Naive B cell (primary cell): ENCODE data around the gene FMO5. TPM values are rescaled to one million over a fixed set of nuclear protein-coding genes. Genes with fewer than 3 reads are reported as not detected.
A peak's percentile ranks its signal among the peaks of the same experiment; 100 is the strongest.
"Not testable (repeated sequence)": the region's sequence is repeated elsewhere in the genome, so short reads cannot be mapped to it uniquely, and the experiment has no call there.

ENCODE experiments used
- ATAC-seq, 2 donors: fragments of 150-1000 bp; cut with Tn5 transposase; 2 replicates each; pipeline ENCODE4 v1.10.0; 2021; ENCODE audit warnings: low read depth in 2 of 2, mild to moderate bottlenecking in 2 of 2, moderate library complexity in 2 of 2
- DNase-seq: peaks from one replicate; pipeline ENCODE4 v3.0.0; 2022
- H3K27ac Mint-ChIP-seq, 6 donors: one replicate each; pipeline ENCODE4 v1.8.0; 2020 to 2022; ENCODE audit warnings: mild to moderate bottlenecking in 6 of 6, mixed read lengths in 6 of 6, moderate library complexity in 5 of 6, inconsistent platforms in 2 of 6
- H3K27me3 Mint-ChIP-seq, 3 donors: one replicate each; pipeline ENCODE4 v1.8.0; 2021 to 2022; ENCODE audit warnings: mixed read lengths in 3 of 3, mild to moderate bottlenecking in 1 of 3
- H3K36me3 Mint-ChIP-seq, 2 donors: one replicate each; pipeline ENCODE4 v1.8.0; 2020 to 2022; ENCODE audit warnings: mixed read lengths in 2 of 2, inconsistent platforms in 1 of 2, mild to moderate bottlenecking in 1 of 2
- H3K4me1 Mint-ChIP-seq, 3 donors: one replicate each; pipeline ENCODE4 v1.8.0; 2020 to 2022; ENCODE audit warnings: mixed read lengths in 3 of 3, inconsistent platforms in 1 of 3, mild to moderate bottlenecking in 1 of 3, moderate library complexity in 1 of 3
- H3K4me3 Mint-ChIP-seq, 8 donors: one replicate each; pipeline ENCODE4 v1.8.0; 2020 to 2022; ENCODE audit warnings: mild to moderate bottlenecking in 8 of 8, mixed read lengths in 8 of 8, moderate library complexity in 8 of 8, inconsistent platforms in 2 of 8
- H3K9me3 Mint-ChIP-seq, 7 donors: one replicate each; pipeline ENCODE4 v1.8.0; 2020 to 2022; ENCODE audit warnings: mixed read lengths in 7 of 7, mild to moderate bottlenecking in 5 of 7, inconsistent platforms in 2 of 7, moderate library complexity in 1 of 7
- polyA plus RNA-seq, 6 donors: library from polyadenylated mRNA; unstranded; fragments of 300-500 nt; fragmentation: Illumina TruSeq; gene quantifications; one replicate each; pipeline ENCODE4 v1.2.3, GENCODE V29; 2021; ENCODE audit warnings: low read depth in 6 of 6

The FMO5 gene
- polyA plus RNA-seq, 6 donors from 2014 or later = 6.5 to 17.5 (median 9.7) TPM

- Mint-ChIP-seq H3K4me1 (peaks cover 55 to 70% (median 67%) of the 10 kb centered on the region in 3 donors), H3K27ac (no peak overlapping the region), H3K9me3 (peaks cover 0 to 4% (median 0%) of the 10 kb centered on the region in 7 donors), H3K36me3 (no peaks in the 10 kb centered on the region), H3K27me3 (no peaks in the 10 kb centered on the region), H3K4me3 (peak overlapping the region in 1 of 8 donors; percentile 95)
- ATAC-seq = no peak
- no peak for DNase-seq
Observed at GRCh38 chr1:147246044-147246690, 21.0 kb upstream of the FMO5 start.

GRCh38 chr1:147245586-147246021 lies 20.5 kb upstream of the FMO5 start:
- Mint-ChIP-seq H3K4me1 (peaks cover 51 to 64% (median 61%) of the 10 kb centered on the region in 3 donors), H3K9me3 (peaks cover 0 to 4% (median 0%) of the 10 kb centered on the region in 7 donors), H3K4me3 (peak overlapping the region in 1 of 8 donors; percentile 95), H3K36me3 (no peaks in the 10 kb centered on the region), H3K27ac (no peak overlapping the region), H3K27me3 (no peaks in the 10 kb centered on the region)
- no peak for DNase-seq
- no peak for ATAC-seq

GRCh38 chr1:147245129-147245528 lies 20.0 kb upstream of the FMO5 start:
- Mint-ChIP-seq H3K4me1 (peaks cover 48 to 59% (median 58%) of the 10 kb centered on the region in 3 donors), H3K4me3 (peak overlapping the region in 3 of 8 donors; percentile 0 to 95 (median 5)), H3K9me3 (peaks cover 0 to 4% (median 0%) of the 10 kb centered on the region in 7 donors), H3K27ac (peak overlapping the region in 1 of 6 donors; percentile 26), H3K27me3 (no peaks in the 10 kb centered on the region), H3K36me3 (no peaks in the 10 kb centered on the region)
- ATAC-seq = no peak
- no peak for DNase-seq

GRCh38 chr1:147243841-147244240 lies 18.7 kb upstream of the FMO5 start:
- Mint-ChIP-seq H3K27me3 (peaks cover 0 to 6% (median 0%) of the 10 kb centered on the region in 3 donors), H3K27ac (peak overlapping the region in 5 of 6 donors; percentile 0 to 91 (median 80)), H3K4me3 (peak overlapping the region; percentile 93 to 98 (median 95)), H3K4me1 (peaks cover 40 to 50% (median 48%) of the 10 kb centered on the region in 3 donors), H3K9me3 (peaks cover 0 to 4% (median 0%) of the 10 kb centered on the region in 7 donors), H3K36me3 (no peaks in the 10 kb centered on the region)
- no peak for DNase-seq
- no peak for ATAC-seq

DNA sequence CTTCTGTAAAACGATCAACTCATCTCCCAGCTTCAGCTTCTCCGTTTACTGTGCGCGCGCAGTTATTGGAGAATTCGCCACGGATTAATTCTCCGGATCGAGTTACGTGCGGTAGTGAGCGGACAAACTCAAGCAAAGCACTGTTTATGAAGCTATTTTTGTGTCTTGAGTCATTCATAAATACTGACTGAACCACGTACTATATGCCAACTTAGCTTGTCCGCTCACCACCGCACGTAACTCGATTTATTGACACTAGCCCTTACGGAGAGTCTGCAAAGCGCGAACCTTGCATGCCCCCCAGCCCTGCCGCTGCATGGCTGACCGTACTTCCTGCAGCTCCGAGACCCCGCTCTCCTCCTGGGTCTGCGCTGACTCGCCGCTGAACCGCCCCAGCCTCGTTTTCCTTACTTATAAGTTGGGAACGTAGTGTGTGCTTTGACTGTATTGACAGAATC lies 18.1 kb upstream of the FMO5 start:
- peaks cover 37 to 45% (median 44%) of the 10 kb centered on the region in 3 donors for H3K4me1 Mint-ChIP-seq
- no peak for DNase-seq
- peaks cover 0 to 4% (median 0%) of the 10 kb centered on the region in 7 donors for H3K9me3 Mint-ChIP-seq

GRCh38 chr1:147242449-147243227 lies 17.5 kb upstream of the FMO5 start, which contains the start of gene CHD1L:
Gene CHD1L, plus strand, starts transcription at chr1:147242684. Its CDS starts 20 bp downstream, at chr1:147242704.
- H3K36me3 Mint-ChIP-seq = no peaks in the 10 kb centered on the region
- H3K27me3 Mint-ChIP-seq = peaks cover 0 to 6% (median 3%) of the 10 kb centered on the region in 3 donors
- H3K9me3 Mint-ChIP-seq = peaks cover 0 to 2% (median 0%) of the 10 kb centered on the region in 7 donors
- H3K4me1 Mint-ChIP-seq = peaks cover 33 to 41% (median 40%) of the 10 kb centered on the region in 3 donors
- H3K4me3 Mint-ChIP-seq = peak within 1 kb of the TSS; percentile 93 to 98 (median 95)
- ATAC-seq = peak; percentile 84 to 87
- peak; percentile 93 for DNase-seq
- peak within 1 kb of the TSS; percentile 56 to 91 (median 87) for H3K27ac Mint-ChIP-seq

More for the DNA sequence above, 18.1 kb upstream of the FMO5 start:
- H3K36me3 Mint-ChIP-seq = no peaks in the 10 kb centered on the region
- ATAC-seq = no peak
- peak overlapping the region; percentile 93 to 98 (median 95) for H3K4me3 Mint-ChIP-seq
- peak overlapping the region; percentile 6 to 91 (median 84) for H3K27ac Mint-ChIP-seq
- H3K27me3 Mint-ChIP-seq = peaks cover 0 to 6% (median 3%) of the 10 kb centered on the region in 3 donors

- peaks cover 0 to 6% (median 3%) of the 10 kb centered on the region in 3 donors for H3K27me3 Mint-ChIP-seq
- DNase-seq = no peak
- no peaks in the 10 kb centered on the region for H3K36me3 Mint-ChIP-seq
- H3K4me3 Mint-ChIP-seq = peak overlapping the region; percentile 90 to 98 (median 95)
- ATAC-seq = no peak
- peaks cover 26 to 35% (median 34%) of the 10 kb centered on the region in 3 donors for H3K4me1 Mint-ChIP-seq
- H3K27ac Mint-ChIP-seq = peak overlapping the region in 5 of 6 donors; percentile 56 to 88 (median 86)
- no peaks in the 10 kb centered on the region for H3K9me3 Mint-ChIP-seq
Observed at GRCh38 chr1:147241934-147242448, 16.9 kb upstream of the FMO5 start.

DNA sequence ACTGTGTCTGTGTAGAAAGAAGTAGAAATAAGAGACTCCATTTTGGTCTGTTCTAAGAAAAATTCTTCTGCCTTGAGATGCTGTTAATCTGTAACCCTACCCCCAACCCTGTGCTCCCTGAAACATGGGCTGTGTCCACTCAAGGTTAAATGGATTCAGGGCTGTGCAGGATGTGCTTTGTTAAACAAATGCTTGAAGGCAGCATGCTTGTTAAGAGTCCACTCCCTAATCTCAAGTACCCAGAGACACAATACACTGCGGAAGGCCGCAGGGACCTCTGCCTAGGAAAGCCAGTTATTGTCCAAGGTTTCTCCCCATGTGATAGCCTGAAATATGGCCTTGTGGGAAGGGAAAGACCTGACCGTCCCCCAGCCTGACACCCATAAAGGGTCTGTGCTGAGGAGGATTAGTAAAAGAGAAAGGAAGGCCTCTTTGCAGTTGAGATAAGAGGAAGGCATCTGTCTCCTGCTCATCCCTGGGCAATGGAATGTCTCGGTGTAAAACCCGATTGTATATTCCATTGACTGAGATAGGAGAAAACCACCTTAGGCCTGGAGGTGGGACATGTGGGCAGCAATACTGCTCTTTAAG lies 15.1 kb upstream of the FMO5 start:
- Mint-ChIP-seq H3K27me3 (peaks cover 0 to 11% (median 3%) of the 10 kb centered on the region in 3 donors), H3K27ac (peak overlapping the region in 1 of 6 donors; percentile 19), H3K4me1 (peaks cover 18 to 22% (median 20%) of the 10 kb centered on the region in 3 donors), H3K4me3 (peak overlapping the region in 2 of 8 donors; percentile 39 to 57)
- not testable (repeated sequence) for ATAC-seq, H3K9me3 Mint-ChIP-seq, H3K36me3 Mint-ChIP-seq, DNase-seq

- H3K27ac Mint-ChIP-seq = no peak overlapping the region
- peak overlapping the region in 1 of 8 donors; percentile 39 for H3K4me3 Mint-ChIP-seq
- peaks cover 0 to 3% (median 0%) of the 10 kb centered on the region in 7 donors for H3K9me3 Mint-ChIP-seq
Observed at GRCh38 chr1:147238925-147239820, 14.0 kb upstream of the FMO5 start.

DNA sequence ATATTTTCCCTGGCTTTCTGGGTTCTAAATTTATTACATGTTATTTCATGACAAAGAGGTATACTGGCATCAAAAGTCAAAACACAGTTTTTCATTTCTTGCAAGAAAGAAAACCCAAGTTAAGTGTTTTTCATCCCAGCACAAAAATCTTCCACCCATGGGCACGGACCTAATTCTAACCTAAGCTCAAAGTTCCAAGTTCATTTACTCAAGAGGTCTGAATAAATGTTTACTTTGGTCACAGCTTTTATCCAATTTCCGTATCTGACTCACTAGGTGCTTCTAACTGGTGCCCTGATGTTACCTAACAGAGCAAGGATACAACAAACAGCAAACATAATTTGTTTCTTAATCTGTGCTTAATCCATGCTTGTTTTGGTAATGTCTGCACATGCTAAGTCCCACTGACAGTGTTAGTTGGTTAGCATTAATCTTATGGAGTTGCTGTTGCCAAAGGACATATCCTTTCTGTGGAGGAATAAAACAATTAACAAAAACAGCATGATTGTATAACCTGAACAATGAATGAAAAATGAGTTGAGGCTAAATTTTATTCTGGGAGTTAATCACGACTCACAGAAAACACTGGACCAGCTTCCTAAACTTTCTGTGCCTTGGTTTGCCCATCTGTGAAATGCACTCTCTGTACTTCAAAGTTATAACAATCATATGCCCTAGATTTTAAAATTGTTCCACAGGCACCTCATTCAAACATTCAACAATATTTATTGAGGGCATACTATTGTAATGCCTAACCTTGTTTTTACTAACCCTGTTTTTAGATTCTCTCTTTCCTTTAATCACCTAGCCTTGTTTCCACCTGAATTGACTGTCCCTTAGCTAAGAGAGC lies 13.1 kb upstream of the FMO5 start:
- no peak for DNase-seq
- Mint-ChIP-seq H3K9me3 (peaks cover 0 to 3% (median 0%) of the 10 kb centered on the region in 7 donors), H3K36me3 (no peaks in the 10 kb centered on the region), H3K27ac (no peak overlapping the region), H3K27me3 (peaks cover 0 to 11% (median 3%) of the 10 kb centered on the region in 3 donors), H3K4me3 (no peak overlapping the region), H3K4me1 (peaks cover 6 to 8% (median 7%) of the 10 kb centered on the region in 3 donors)
- ATAC-seq = no peak

More at GRCh38 chr1:147238925-147239820, 14.0 kb upstream of the FMO5 start:
- no peaks in the 10 kb centered on the region for H3K36me3 Mint-ChIP-seq
- peaks cover 13 to 16% (median 14%) of the 10 kb centered on the region in 3 donors for H3K4me1 Mint-ChIP-seq
- H3K27me3 Mint-ChIP-seq = peaks cover 0 to 11% (median 3%) of the 10 kb centered on the region in 3 donors
- ATAC-seq (no peak), DNase-seq (no peak)
